Ishikawa (cell line): ENCODE measurements around the gene SEMA3E.

Experiments used
- CEBPB ChIP-seq: IDR thresholded peaks from 2 replicates; pipeline ENCODE4 v1.6.1; 2012
- CREB1 ChIP-seq: IDR thresholded peaks from 2 replicates; pipeline ENCODE4 v1.6.1; 2012; ENCODE audit warnings: low read depth
- EGR1 ChIP-seq: IDR thresholded peaks from 2 replicates; pipeline ENCODE4 v1.6.1; 2012
- EP300 ChIP-seq: IDR thresholded peaks from 2 replicates; pipeline ENCODE4 v1.6.1; 2012; ENCODE audit warnings: borderline replicate concordance
- FOXM1 ChIP-seq: IDR thresholded peaks from 2 replicates; pipeline ENCODE4 v1.6.1; 2012; ENCODE audit warnings: low read depth, borderline replicate concordance
- NFIC ChIP-seq: IDR thresholded peaks from 2 replicates; pipeline ENCODE4 v1.6.1; 2012
- RAD21 ChIP-seq: IDR thresholded peaks from 2 replicates; pipeline ENCODE4 v1.6.1; 2012; ENCODE audit warnings: low read depth
- TAF1 ChIP-seq: IDR thresholded peaks from 2 replicates; pipeline ENCODE4 v1.6.1; 2012; ENCODE audit warnings: low read depth, mild to moderate bottlenecking
- TCF12 ChIP-seq: IDR thresholded peaks from 2 replicates; pipeline ENCODE4 v1.6.1; 2012; ENCODE audit warnings: low read depth
- TEAD4 ChIP-seq: IDR thresholded peaks from 2 replicates; pipeline ENCODE4 v1.6.1; 2012
- YY1 ChIP-seq: IDR thresholded peaks from 2 replicates; pipeline ENCODE4 v1.6.1; 2012; ENCODE audit warnings: low read depth
- ZBTB7A ChIP-seq: IDR thresholded peaks from 2 replicates; pipeline ENCODE4 v1.6.1; 2012; ENCODE audit warnings: low read depth
- TF ChIP-seq, protein P1 (sequence below): IDR thresholded peaks from 2 replicates; pipeline ENCODE4 v1.6.1; 2012
- TF ChIP-seq, protein P2 (sequence below): IDR thresholded peaks from 2 replicates; pipeline ENCODE4 v1.6.1; 2012; ENCODE audit warnings: low read depth, mild to moderate bottlenecking
- TF ChIP-seq, protein P3 (sequence below): IDR thresholded peaks from 2 replicates; pipeline ENCODE4 v1.6.1; 2012

The SEMA3E gene

DNA sequence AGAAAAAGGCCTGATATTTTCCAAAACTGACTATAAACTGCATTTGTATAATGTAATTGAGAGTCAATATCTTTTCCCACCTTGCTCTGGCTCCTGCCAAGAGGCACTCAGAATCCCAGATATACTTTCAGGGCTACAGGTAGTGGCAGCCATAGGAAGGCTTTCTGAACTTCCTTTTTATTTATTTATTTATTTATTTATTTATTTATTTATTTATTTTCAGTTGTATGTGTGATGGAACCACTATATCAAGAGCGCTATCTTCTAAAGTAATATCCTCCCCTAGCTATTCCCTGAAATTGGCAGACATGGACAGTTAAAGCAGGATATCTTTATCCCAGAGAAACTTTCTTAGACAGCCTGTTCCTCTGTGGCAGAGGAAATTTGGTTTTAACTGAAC, 86.7 kb downstream of the SEMA3E start:
- TF ChIP-seq YY1 (no peak), TAF1 (no peak), ZBTB7A (no peak), EP300 (no peak), CEBPB (no peak), FOXM1 (no peak), NFIC (no peak), EGR1 (no peak), CREB1 (no peak), TEAD4 (no peak), TCF12 (no peak), RAD21 (no peak)
- TF ChIP-seq, protein P1, sequence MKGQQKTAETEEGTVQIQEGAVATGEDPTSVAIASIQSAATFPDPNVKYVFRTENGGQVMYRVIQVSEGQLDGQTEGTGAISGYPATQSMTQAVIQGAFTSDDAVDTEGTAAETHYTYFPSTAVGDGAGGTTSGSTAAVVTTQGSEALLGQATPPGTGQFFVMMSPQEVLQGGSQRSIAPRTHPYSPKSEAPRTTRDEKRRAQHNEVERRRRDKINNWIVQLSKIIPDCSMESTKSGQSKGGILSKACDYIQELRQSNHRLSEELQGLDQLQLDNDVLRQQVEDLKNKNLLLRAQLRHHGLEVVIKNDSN, result no peak
- TF ChIP-seq, protein P2, sequence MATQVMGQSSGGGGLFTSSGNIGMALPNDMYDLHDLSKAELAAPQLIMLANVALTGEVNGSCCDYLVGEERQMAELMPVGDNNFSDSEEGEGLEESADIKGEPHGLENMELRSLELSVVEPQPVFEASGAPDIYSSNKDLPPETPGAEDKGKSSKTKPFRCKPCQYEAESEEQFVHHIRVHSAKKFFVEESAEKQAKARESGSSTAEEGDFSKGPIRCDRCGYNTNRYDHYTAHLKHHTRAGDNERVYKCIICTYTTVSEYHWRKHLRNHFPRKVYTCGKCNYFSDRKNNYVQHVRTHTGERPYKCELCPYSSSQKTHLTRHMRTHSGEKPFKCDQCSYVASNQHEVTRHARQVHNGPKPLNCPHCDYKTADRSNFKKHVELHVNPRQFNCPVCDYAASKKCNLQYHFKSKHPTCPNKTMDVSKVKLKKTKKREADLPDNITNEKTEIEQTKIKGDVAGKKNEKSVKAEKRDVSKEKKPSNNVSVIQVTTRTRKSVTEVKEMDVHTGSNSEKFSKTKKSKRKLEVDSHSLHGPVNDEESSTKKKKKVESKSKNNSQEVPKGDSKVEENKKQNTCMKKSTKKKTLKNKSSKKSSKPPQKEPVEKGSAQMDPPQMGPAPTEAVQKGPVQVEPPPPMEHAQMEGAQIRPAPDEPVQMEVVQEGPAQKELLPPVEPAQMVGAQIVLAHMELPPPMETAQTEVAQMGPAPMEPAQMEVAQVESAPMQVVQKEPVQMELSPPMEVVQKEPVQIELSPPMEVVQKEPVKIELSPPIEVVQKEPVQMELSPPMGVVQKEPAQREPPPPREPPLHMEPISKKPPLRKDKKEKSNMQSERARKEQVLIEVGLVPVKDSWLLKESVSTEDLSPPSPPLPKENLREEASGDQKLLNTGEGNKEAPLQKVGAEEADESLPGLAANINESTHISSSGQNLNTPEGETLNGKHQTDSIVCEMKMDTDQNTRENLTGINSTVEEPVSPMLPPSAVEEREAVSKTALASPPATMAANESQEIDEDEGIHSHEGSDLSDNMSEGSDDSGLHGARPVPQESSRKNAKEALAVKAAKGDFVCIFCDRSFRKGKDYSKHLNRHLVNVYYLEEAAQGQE, result no peak
- TF ChIP-seq, protein P3, sequence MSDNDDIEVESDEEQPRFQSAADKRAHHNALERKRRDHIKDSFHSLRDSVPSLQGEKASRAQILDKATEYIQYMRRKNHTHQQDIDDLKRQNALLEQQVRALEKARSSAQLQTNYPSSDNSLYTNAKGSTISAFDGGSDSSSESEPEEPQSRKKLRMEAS, result no peak

DNA sequence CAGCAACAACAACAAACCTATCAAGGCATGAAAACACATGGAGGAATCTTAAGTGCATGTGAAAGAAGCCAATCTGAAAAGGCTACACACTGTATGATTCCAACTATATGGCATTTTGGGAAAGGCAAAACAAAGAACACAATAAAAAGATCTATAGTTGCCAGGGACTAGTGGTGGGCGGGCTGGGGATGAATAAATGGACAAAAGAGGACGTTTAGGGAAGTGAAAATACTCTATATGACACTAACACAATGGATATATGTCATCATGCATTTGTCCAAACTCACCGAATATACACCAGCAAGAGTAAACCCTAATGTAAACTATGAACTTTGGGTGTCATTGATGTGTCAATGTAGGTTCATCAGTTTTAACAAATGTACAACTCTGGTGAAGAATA, 89.1 kb downstream of the SEMA3E start:
- TF ChIP-seq, protein P2, result no peak
- TF ChIP-seq ZBTB7A, result no peak
- no peak for TF ChIP-seq EP300
- no peak for TF ChIP-seq YY1
- TF ChIP-seq TAF1, result no peak
- TF ChIP-seq CEBPB, result no peak
- TF ChIP-seq, protein P1, result no peak
- no peak for TF ChIP-seq TCF12
- no peak for TF ChIP-seq NFIC
- TF ChIP-seq TEAD4, result no peak
- TF ChIP-seq, protein P3, result no peak
- no peak for TF ChIP-seq RAD21
- TF ChIP-seq EGR1, result no peak
- TF ChIP-seq FOXM1, result no peak
- no peak for TF ChIP-seq CREB1

DNA sequence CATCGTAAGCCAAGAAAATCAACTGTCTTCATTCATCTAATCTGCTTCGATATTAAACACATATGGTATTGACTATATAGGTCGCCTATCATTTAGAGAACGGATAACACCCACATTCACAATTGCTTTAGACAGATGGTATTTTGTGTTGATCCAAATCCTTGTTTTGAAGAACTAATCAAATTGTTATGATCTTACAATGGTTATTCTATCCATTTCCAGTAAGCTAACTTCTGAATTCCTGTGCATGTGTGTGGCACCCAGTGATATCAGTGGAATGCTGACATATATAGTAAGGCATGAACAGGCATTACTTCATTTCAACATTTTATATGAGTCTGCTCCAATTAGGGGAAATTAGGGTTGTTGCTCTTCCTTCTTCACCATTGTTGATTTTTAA, 98.8 kb downstream of the SEMA3E start:
- TF ChIP-seq TEAD4 (0 out of 2 replicates have a peak, but pooled peaks have one; percentile 44), RAD21 (no peak), NFIC (no peak), CREB1 (no peak)
- TF ChIP-seq, protein P2, result no peak

DNA sequence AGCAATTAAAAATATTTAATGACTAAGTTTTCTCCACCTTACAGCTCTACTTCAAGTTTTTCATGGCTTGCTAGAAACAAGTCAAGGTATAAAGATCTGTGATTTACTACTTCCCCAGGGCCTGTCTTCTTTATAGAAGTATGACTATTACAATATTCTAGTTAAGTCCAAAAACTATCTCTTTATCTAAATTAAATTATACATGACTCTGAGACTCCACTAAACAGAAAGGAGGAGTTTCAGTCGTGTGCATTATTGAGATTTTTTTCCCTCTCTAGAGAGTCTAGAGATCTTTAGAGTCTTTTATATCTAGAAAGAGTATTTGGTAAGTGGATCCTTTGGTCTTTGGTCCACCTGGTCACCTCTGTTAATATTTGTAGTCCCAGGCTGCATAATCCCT, 100.7 kb downstream of the SEMA3E start:
- TF ChIP-seq, protein P1, result no peak
- no peak for TF ChIP-seq CREB1
- no peak for TF ChIP-seq CEBPB
- no peak for TF ChIP-seq FOXM1
- TF ChIP-seq, protein P3, result no peak
- TF ChIP-seq EGR1, result no peak
- no peak for TF ChIP-seq TCF12
- TF ChIP-seq RAD21, result no peak
- TF ChIP-seq ZBTB7A, result no peak
